ENCODE data around the gene MORN1.

DNA sequence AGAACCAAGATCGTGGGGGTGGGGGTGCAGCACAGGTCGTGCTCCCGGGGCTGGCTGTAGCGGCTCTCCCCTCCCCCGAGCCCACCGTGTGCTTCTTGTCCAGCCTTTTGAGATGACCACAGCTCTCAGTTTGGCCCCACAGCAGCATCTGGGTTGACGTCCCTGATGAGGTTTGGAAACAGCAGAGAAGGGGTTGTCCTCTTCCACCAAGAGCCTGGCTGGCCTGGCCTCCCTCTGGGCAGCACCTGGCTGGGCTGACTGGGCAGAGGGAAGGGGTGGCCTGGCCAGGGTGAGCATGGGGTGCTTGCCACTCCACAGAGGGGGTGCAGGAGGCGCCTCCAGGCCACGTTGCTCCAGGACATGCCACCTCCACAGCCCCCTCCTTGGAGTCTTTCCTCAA is 101.7 kb downstream of the MORN1 start:
- TF ChIP-seq, protein P1, sequence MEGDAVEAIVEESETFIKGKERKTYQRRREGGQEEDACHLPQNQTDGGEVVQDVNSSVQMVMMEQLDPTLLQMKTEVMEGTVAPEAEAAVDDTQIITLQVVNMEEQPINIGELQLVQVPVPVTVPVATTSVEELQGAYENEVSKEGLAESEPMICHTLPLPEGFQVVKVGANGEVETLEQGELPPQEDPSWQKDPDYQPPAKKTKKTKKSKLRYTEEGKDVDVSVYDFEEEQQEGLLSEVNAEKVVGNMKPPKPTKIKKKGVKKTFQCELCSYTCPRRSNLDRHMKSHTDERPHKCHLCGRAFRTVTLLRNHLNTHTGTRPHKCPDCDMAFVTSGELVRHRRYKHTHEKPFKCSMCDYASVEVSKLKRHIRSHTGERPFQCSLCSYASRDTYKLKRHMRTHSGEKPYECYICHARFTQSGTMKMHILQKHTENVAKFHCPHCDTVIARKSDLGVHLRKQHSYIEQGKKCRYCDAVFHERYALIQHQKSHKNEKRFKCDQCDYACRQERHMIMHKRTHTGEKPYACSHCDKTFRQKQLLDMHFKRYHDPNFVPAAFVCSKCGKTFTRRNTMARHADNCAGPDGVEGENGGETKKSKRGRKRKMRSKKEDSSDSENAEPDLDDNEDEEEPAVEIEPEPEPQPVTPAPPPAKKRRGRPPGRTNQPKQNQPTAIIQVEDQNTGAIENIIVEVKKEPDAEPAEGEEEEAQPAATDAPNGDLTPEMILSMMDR (conservative IDR thresholded peaks at IDR 0.05): no peak
- no peak for TF ChIP-seq EZH2 (IDR thresholded peaks at IDR 0.05; ENCODE audit: low read depth)
